GM19328 (cell line): ENCODE results near the gene MICU2.

Experiments
- ATAC-seq: cut with Tn5 transposase; IDR thresholded peaks from one replicate; pipeline ENCODE4 v1.9.1; 2021; ENCODE audit warnings: mild to moderate bottlenecking, moderate library complexity; ENCODE audit not compliant: unreplicated experiment

MICU2 gene

GRCh38 chr13:21548577-21548976, 55.4 kb downstream of the MICU2 start:
- ATAC-seq, result no peak

GRCh38 chr13:21546372-21546771, 57.6 kb downstream of the MICU2 start:
- no peak for ATAC-seq

- no peak for ATAC-seq
Measured at GRCh38 chr13:21544515-21544914, 59.5 kb downstream of the MICU2 start.

- ATAC-seq, result no peak
Measured at GRCh38 chr13:21542563-21542962, 61.4 kb downstream of the MICU2 start.

GRCh38 chr13:21541980-21542379, 62.0 kb downstream of the MICU2 start:
- no peak for ATAC-seq

GRCh38 chr13:21541271-21541670, 62.7 kb downstream of the MICU2 start:
- no peak for ATAC-seq

- ATAC-seq, result no peak
Measured at GRCh38 chr13:21539687-21540086, 64.3 kb downstream of the MICU2 start.

- ATAC-seq, result no peak
Measured at GRCh38 chr13:21538753-21539152, 65.2 kb downstream of the MICU2 start.

GRCh38 chr13:21538280-21538679, 65.7 kb downstream of the MICU2 start:
- no peak for ATAC-seq

- no peak for ATAC-seq
Measured at GRCh38 chr13:21537105-21537504, 66.9 kb downstream of the MICU2 start.

GRCh38 chr13:21534760-21535159, 69.2 kb downstream of the MICU2 start:
- ATAC-seq, result no peak

GRCh38 chr13:21531455-21531854, 72.5 kb downstream of the MICU2 start:
- ATAC-seq, result no peak

GRCh38 chr13:21530656-21531055, 73.3 kb downstream of the MICU2 start:
- no peak for ATAC-seq

GRCh38 chr13:21529146-21529893, 74.7 kb downstream of the MICU2 start:
- no peak for ATAC-seq

- no peak for ATAC-seq
Measured at GRCh38 chr13:21528616-21529015, 75.4 kb downstream of the MICU2 start.

- no peak for ATAC-seq
Measured at GRCh38 chr13:21526707-21527540, 77.0 kb downstream of the MICU2 start.

- ATAC-seq, result no peak
Measured at GRCh38 chr13:21522847-21523246, 81.1 kb downstream of the MICU2 start.

GRCh38 chr13:21522130-21522529, 81.8 kb downstream of the MICU2 start:
- ATAC-seq, result no peak

GRCh38 chr13:21518617-21519144, 85.3 kb downstream of the MICU2 start:
- no peak for ATAC-seq

- ATAC-seq, result no peak
Measured at GRCh38 chr13:21517576-21517975, 86.4 kb downstream of the MICU2 start.

GRCh38 chr13:21516805-21517204, 87.2 kb downstream of the MICU2 start:
- ATAC-seq, result no peak

GRCh38 chr13:21511849-21512248, 92.1 kb downstream of the MICU2 start:
- no peak for ATAC-seq
